HL-60 (cell line): ENCODE measurements around the gene PTPRN2.

Experiments used
- DNase-seq, 2 experiments: peaks; one replicate each; pipeline ENCODE4 v3.0.0-alpha.2; 2010 to 2020; ENCODE audit warnings: low read depth in 1 of 2, low spot score in 1 of 2
- H3K27ac ChIP-seq: fragments of 250-450 bp; sonication (Bioruptor Pico); replicated peaks from 2 replicates; pipeline ENCODE4 v1.5.1; 2020; ENCODE audit warnings: mild to moderate bottlenecking, moderate library complexity
- H3K27me3 ChIP-seq: fragments of 250-450 bp; sonication (Bioruptor Pico); 2 replicates; pipeline ENCODE4 v1.5.1; 2021; ENCODE audit warnings: mild to moderate bottlenecking, moderate library complexity; ENCODE audit not compliant: insufficient read depth, poor library complexity, severe bottlenecking
- H3K4me3 ChIP-seq: replicated peaks from 2 replicates; pipeline ENCODE4 v1.5.1; 2011; ENCODE audit warnings: mild to moderate bottlenecking, control low read depth, low read length; ENCODE audit not compliant: insufficient read depth
- GABPA ChIP-seq: IDR thresholded peaks from 2 replicates; pipeline ENCODE4 v1.6.1; 2012; ENCODE audit warnings: low read depth
- POLR2AphosphoS5 ChIP-seq: IDR thresholded peaks from 2 replicates; pipeline ENCODE4 v1.6.1; 2012; ENCODE audit warnings: low read depth
- SPI1 ChIP-seq: IDR thresholded peaks from 2 replicates; pipeline ENCODE4 v1.6.1; 2012; ENCODE audit warnings: low read depth, mild to moderate bottlenecking, borderline replicate concordance
- TF ChIP-seq, protein P1 (sequence below): IDR thresholded peaks from one replicate; pipeline ENCODE4 v1.5.1; 2011; ENCODE audit warnings: low read length, control low read depth, inconsistent platforms; ENCODE audit not compliant: insufficient read depth
- TF ChIP-seq, protein P2 (sequence below): IDR thresholded peaks from 2 replicates; pipeline ENCODE4 v1.6.1; 2012; ENCODE audit warnings: low read depth; ENCODE audit not compliant: insufficient replicate concordance

Gene PTPRN2

DNA sequence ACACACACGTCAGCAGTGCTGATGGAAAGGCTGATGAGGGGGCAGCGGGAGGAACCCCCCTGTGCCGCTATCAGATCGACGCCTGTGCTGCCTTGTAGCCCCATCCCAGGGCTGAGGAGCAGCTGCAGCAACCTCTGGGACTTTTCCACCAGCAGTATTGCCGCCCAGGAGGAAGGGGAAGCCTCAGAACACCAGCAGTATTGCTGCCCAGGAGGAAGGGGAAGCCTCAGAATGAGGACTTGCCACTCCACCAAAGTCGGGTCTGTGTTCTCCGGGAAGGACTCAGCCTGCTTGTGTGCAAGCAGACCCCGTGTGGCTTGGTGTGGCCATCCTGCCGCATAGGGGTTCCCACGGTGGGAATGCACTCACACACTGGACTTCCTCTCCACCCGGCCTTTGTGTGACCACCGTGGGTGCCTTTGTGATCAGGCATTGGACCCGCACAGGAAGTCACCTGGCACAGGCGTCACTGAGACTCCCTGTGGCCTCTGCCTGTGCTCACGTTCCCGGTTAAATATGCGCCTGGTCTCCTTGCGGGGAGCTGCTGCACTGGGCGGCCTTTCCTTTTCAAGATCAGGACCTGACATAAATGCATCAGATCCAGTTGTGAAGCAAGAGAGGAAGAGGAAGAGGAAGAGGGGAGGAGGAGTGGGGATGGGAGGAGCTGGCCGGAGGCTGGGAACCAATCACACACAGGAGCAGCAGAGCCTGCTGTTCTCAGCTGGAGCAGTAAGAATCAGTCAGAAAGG lies 1002.3 kb downstream of the PTPRN2 start:
- H3K27ac ChIP-seq = no peak overlapping the region
- DNase-seq = peak; percentile 5
- no peak overlapping the region for H3K4me3 ChIP-seq
- TF ChIP-seq GABPA = no peak
- TF ChIP-seq, protein P1, sequence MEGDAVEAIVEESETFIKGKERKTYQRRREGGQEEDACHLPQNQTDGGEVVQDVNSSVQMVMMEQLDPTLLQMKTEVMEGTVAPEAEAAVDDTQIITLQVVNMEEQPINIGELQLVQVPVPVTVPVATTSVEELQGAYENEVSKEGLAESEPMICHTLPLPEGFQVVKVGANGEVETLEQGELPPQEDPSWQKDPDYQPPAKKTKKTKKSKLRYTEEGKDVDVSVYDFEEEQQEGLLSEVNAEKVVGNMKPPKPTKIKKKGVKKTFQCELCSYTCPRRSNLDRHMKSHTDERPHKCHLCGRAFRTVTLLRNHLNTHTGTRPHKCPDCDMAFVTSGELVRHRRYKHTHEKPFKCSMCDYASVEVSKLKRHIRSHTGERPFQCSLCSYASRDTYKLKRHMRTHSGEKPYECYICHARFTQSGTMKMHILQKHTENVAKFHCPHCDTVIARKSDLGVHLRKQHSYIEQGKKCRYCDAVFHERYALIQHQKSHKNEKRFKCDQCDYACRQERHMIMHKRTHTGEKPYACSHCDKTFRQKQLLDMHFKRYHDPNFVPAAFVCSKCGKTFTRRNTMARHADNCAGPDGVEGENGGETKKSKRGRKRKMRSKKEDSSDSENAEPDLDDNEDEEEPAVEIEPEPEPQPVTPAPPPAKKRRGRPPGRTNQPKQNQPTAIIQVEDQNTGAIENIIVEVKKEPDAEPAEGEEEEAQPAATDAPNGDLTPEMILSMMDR = no peak
- TF ChIP-seq POLR2AphosphoS5 = no peak
- TF ChIP-seq, protein P2, sequence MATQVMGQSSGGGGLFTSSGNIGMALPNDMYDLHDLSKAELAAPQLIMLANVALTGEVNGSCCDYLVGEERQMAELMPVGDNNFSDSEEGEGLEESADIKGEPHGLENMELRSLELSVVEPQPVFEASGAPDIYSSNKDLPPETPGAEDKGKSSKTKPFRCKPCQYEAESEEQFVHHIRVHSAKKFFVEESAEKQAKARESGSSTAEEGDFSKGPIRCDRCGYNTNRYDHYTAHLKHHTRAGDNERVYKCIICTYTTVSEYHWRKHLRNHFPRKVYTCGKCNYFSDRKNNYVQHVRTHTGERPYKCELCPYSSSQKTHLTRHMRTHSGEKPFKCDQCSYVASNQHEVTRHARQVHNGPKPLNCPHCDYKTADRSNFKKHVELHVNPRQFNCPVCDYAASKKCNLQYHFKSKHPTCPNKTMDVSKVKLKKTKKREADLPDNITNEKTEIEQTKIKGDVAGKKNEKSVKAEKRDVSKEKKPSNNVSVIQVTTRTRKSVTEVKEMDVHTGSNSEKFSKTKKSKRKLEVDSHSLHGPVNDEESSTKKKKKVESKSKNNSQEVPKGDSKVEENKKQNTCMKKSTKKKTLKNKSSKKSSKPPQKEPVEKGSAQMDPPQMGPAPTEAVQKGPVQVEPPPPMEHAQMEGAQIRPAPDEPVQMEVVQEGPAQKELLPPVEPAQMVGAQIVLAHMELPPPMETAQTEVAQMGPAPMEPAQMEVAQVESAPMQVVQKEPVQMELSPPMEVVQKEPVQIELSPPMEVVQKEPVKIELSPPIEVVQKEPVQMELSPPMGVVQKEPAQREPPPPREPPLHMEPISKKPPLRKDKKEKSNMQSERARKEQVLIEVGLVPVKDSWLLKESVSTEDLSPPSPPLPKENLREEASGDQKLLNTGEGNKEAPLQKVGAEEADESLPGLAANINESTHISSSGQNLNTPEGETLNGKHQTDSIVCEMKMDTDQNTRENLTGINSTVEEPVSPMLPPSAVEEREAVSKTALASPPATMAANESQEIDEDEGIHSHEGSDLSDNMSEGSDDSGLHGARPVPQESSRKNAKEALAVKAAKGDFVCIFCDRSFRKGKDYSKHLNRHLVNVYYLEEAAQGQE = no peak
- no peak for TF ChIP-seq SPI1
- H3K27me3 ChIP-seq = peaks cover 15% of the 10 kb centered on the region

DNA sequence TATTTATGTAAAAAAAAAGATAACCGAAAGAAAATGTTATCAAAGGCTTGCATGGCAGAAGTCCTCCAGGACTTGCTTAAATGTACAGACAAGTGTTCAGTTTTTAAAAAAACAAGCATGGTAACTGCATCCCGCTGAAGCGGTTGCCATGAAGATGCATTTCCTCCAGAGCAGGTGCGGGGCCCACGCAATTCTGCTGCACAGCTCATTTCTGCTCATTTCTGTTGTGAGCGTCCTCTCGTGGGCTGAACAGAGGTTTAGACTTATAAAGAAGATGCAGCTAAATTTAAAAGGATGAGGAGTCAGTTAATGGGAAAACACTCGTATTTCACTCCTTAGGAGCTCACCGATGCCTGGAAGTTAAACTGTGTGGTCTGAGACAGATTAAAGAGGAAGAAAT lies 1003.2 kb downstream of the PTPRN2 start:
- H3K27ac ChIP-seq = no peak overlapping the region
- H3K27me3 ChIP-seq = peaks cover 15% of the 10 kb centered on the region
- no peak for DNase-seq
- no peak overlapping the region for H3K4me3 ChIP-seq
- TF ChIP-seq, protein P1 = no peak
- TF ChIP-seq POLR2AphosphoS5 = no peak

DNA sequence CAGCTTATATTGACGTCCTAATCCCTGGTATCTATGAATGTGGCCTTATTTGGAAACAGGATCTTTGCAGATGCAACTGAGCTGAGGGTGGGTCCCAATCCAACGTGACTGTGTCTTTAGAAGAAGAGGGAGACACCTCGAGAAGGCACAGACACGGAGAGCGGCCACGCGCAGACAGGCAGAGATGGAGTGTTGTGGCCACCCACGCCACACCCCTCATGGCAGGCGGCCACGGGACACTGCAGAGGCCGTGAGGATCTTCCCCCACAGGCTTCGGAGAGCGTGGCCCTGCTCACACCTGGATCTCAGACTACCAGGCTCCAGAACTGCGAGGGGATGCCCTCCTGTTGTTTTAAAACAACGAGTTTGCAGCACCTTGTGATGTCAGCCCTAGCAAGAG lies 1005.9 kb downstream of the PTPRN2 start:
- Histone ChIP-seq H3K4me3 (no peak overlapping the region), H3K27ac (no peak overlapping the region), H3K27me3 (peaks cover 12% of the 10 kb centered on the region)
- DNase-seq = no peak
- TF ChIP-seq GABPA = no peak
- no peak for TF ChIP-seq POLR2AphosphoS5
- TF ChIP-seq, protein P1 = no peak
- TF ChIP-seq SPI1 = no peak
- TF ChIP-seq, protein P2 = no peak

DNA sequence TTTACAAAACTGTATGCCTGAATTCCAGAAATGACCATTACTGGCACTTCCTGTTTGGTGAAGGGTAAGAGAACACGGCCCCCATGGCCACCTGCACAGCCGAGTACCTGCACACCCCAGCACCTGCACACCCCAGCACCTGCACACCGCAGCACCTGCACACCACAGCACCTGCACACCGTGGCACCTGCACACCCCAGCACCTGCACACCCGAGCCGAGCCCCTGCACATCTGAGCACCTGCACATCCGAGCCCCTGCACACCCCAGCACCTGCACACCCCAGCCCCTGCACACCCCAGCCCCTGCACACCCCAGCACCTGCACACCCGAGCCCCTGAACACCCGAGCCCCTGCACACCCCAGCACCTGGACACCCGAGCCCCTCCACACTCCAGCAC lies 1007.3 kb downstream of the PTPRN2 start:
- H3K27ac ChIP-seq = no peak overlapping the region
- TF ChIP-seq GABPA = no peak
- no peak for TF ChIP-seq POLR2AphosphoS5
- TF ChIP-seq, protein P2 = no peak
- TF ChIP-seq, protein P1 = no peak
- TF ChIP-seq SPI1 = no peak
- no peak overlapping the region for H3K4me3 ChIP-seq
- H3K27me3 ChIP-seq = peaks cover 11% of the 10 kb centered on the region
- no peak for DNase-seq
